ENCODE results near the gene CYP4F12. TPM values are rescaled to one million over a fixed set of nuclear protein-coding genes. Genes with fewer than 3 reads are reported as not detected.
"Not testable (repeated sequence)": the region's sequence is repeated elsewhere in the genome, so short reads cannot be mapped to it uniquely, and the experiment has no call there.

CYP4F12 gene
- total RNA-seq, 1 experiment from 2014 or later, result 3.8 TPM

DNA sequence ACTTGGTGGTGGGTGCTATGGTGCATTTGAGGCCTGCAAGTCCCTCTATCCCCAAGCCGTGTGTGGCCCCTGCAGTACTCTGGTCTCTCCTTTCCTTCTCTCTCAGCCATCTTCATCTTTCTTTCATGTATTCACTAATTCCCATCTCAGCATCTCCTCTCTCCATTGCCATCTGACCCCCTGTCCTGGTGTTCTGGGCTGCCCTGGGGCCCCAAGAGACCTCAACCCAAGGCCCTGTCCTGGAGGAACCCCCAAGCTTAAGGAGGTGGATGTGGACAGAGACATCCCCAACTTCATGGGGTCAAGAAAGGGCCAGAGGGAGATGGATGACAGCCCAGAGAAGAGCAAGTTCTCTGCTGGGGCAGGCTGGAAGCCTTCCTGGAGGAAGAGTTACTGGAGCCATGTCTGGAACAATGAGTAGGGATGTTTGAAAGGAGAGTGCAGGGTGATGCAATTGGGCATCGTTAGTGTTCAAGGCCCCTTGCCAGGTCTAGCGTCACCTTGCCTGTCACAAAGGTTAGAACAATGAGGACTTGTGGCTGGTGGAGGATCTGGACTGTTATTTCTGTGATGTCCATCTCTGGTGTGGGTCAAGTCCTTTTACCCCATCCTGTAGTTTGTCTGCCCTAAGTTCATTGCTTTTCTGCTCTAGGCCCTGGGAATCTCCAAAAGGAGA lies 28.7 kb upstream of the CYP4F12 start:
- Mint-ChIP-seq H3K4me1 (ENCODE audit: low read depth, unreplicated experiment) (peaks cover 33% of the 10 kb centered on the region), H3K9me3 (ENCODE audit: low read depth, unreplicated experiment) (peaks cover 4% of the 10 kb centered on the region), H3K4me3 (ENCODE audit: low read depth, unreplicated experiment) (no peak overlapping the region), H3K27ac (ENCODE audit: unreplicated experiment) (no peak overlapping the region), H3K36me3 (ENCODE audit: insufficient read depth, unreplicated experiment) (peaks cover 15% of the 10 kb centered on the region), H3K27me3 (ENCODE audit: unreplicated experiment) (no peaks in the 10 kb centered on the region)
- intact Hi-C loops (cut with micrococcal nuclease; ENCODE audit: unreplicated experiment), result no loop called here
- no TSS peak for BruUV-seq (replicated peaks)
- DNase-seq, result no peak
- no peak for TF ChIP-seq CTCF (IDR thresholded peaks at IDR 0.05; ENCODE audit: unreplicated experiment)
- CTCF ChIA-PET, result interaction anchor here (0.5 kb wide), 1 partner anchor 447 kb away, joined by 3 read pairs; no protein-coding TSS in a partner anchor

- CTCF ChIA-PET, result interaction anchor here (0.5 kb wide), 1 partner anchor 447 kb away, joined by 3 read pairs; no protein-coding TSS in a partner anchor
- no peak for DNase-seq
- peaks cover 27% of the 10 kb centered on the region for H3K4me1 Mint-ChIP-seq (ENCODE audit: low read depth, unreplicated experiment)
- H3K4me3 Mint-ChIP-seq (ENCODE audit: low read depth, unreplicated experiment), result no peak overlapping the region
- no peaks in the 10 kb centered on the region for H3K27me3 Mint-ChIP-seq (ENCODE audit: unreplicated experiment)
- no peak for TF ChIP-seq CTCF (IDR thresholded peaks at IDR 0.05; ENCODE audit: unreplicated experiment)
- peaks cover 15% of the 10 kb centered on the region for H3K36me3 Mint-ChIP-seq (ENCODE audit: insufficient read depth, unreplicated experiment)
- intact Hi-C loops (cut with micrococcal nuclease; ENCODE audit: unreplicated experiment), result no loop called here
- no peak overlapping the region for H3K27ac Mint-ChIP-seq (ENCODE audit: unreplicated experiment)
- no TSS peak for BruUV-seq (replicated peaks)
- H3K9me3 Mint-ChIP-seq (ENCODE audit: low read depth, unreplicated experiment), result peaks cover 4% of the 10 kb centered on the region
These were observed 28.1 kb upstream of the CYP4F12 start for GRCh38 chr19:15644816-15645215.

DNA sequence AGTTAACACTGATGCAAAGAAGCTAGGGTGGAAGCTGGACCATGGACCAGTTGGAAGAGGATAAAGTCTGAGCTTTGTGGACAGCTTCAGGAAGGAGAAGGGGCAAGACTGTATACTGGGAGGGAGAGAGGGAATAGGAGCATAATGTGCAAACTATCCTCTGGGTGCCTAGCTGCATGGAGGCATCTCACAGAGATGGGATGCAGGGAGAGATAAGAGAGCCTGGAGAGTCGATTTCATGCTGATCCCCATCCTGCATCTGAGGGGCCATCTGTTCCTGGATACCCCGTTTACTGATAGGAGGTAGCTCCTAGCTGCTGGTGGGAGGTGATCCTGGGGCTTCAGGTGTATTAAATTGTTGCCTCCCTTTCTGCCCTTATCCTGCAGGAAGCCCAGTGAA lies 23.4 kb upstream of the CYP4F12 start:
- no peak for DNase-seq
- Mint-ChIP-seq H3K9me3 (ENCODE audit: low read depth, unreplicated experiment) (no peaks in the 10 kb centered on the region), H3K36me3 (ENCODE audit: insufficient read depth, unreplicated experiment) (no peaks in the 10 kb centered on the region), H3K27me3 (ENCODE audit: unreplicated experiment) (no peaks in the 10 kb centered on the region), H3K27ac (ENCODE audit: unreplicated experiment) (no peak overlapping the region), H3K4me1 (ENCODE audit: low read depth, unreplicated experiment) (no peaks in the 10 kb centered on the region), H3K4me3 (ENCODE audit: low read depth, unreplicated experiment) (no peak overlapping the region)
- BruUV-seq (replicated peaks), result no TSS peak
- CTCF ChIA-PET, result interaction anchor here (0.6 kb wide), 1 partner anchor 20 kb away, joined by 3 read pairs; no protein-coding TSS in a partner anchor
- TF ChIP-seq CTCF (IDR thresholded peaks at IDR 0.05; ENCODE audit: unreplicated experiment), result no peak
- intact Hi-C loops (cut with micrococcal nuclease; ENCODE audit: unreplicated experiment), result no loop called here

- DNase-seq; H3K27me3 Mint-ChIP-seq (ENCODE audit: unreplicated experiment); H3K9me3 Mint-ChIP-seq (ENCODE audit: low read depth, unreplicated experiment); H3K4me1 Mint-ChIP-seq (ENCODE audit: low read depth, unreplicated experiment); BruUV-seq (replicated peaks); H3K36me3 Mint-ChIP-seq (ENCODE audit: insufficient read depth, unreplicated experiment); intact Hi-C loops (cut with micrococcal nuclease; ENCODE audit: unreplicated experiment); H3K27ac Mint-ChIP-seq (ENCODE audit: unreplicated experiment); H3K4me3 Mint-ChIP-seq (ENCODE audit: low read depth, unreplicated experiment): not testable (repeated sequence)
- CTCF ChIA-PET, result interaction anchor here (0.6 kb wide), 1 partner anchor 21 kb away, joined by 3 read pairs; no protein-coding TSS in a partner anchor
These were observed 22.8 kb upstream of the CYP4F12 start for GRCh38 chr19:15650123-15650522.

- H3K9me3 Mint-ChIP-seq (ENCODE audit: low read depth, unreplicated experiment), result no peaks in the 10 kb centered on the region
These were observed 21.1 kb upstream of the CYP4F12 start for GRCh38 chr19:15651791-15652190.

More at GRCh38 chr19:15651791-15652190, 21.1 kb upstream of the CYP4F12 start:
- H3K4me3 Mint-ChIP-seq (ENCODE audit: low read depth, unreplicated experiment), result no peak overlapping the region
- H3K27ac Mint-ChIP-seq (ENCODE audit: unreplicated experiment), result no peak overlapping the region
- BruUV-seq (replicated peaks), result no TSS peak
- no peak for DNase-seq
- H3K36me3 Mint-ChIP-seq (ENCODE audit: insufficient read depth, unreplicated experiment), result no peaks in the 10 kb centered on the region
- intact Hi-C loops (cut with micrococcal nuclease; ENCODE audit: unreplicated experiment), result no loop called here
- H3K4me1 Mint-ChIP-seq (ENCODE audit: low read depth, unreplicated experiment), result no peaks in the 10 kb centered on the region
- no peak for TF ChIP-seq CTCF (IDR thresholded peaks at IDR 0.05; ENCODE audit: unreplicated experiment)
- CTCF ChIA-PET, result no interaction called here
- H3K27me3 Mint-ChIP-seq (ENCODE audit: unreplicated experiment), result no peaks in the 10 kb centered on the region

All from Calu3 (cell line).